ENCODE data around the gene CHMP6.
A peak's percentile ranks its signal among the peaks of the same experiment; 100 is the strongest.

The CHMP6 gene

GRCh38 chr17:80956321-80957190 lies 35.1 kb upstream of the CHMP6 start:
- DNase-seq: no peak

DNA sequence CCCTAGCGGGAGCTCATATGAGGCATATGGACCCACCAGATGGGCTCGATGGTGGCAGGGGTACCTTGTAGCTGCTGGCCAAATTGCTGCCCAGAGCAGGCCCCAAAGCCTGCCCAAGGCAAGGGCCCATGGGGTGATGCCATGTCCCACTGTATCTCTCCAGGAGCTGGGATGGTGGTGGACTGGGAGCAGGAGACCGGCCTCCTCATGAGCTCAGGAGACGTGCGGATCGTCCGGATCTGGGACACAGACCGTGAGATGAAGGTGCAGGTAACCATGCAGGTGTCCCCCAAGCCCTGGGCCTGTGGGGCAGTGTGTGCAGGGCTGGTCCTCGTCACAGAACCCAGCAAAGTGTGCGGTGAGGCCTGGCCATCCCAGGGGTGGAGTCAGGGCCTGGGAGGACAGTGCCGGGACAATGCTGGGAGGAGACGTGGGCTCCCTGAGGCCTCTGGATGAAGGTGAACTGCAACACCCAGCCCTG lies 34.1 kb upstream of the CHMP6 start:
- no peak for DNase-seq

- no peak for DNase-seq
Observed at GRCh38 chr17:80959330-80960036, 32.2 kb upstream of the CHMP6 start.

- DNase-seq: no peak
Observed at GRCh38 chr17:80960037-80960796, 31.4 kb upstream of the CHMP6 start.

DNA sequence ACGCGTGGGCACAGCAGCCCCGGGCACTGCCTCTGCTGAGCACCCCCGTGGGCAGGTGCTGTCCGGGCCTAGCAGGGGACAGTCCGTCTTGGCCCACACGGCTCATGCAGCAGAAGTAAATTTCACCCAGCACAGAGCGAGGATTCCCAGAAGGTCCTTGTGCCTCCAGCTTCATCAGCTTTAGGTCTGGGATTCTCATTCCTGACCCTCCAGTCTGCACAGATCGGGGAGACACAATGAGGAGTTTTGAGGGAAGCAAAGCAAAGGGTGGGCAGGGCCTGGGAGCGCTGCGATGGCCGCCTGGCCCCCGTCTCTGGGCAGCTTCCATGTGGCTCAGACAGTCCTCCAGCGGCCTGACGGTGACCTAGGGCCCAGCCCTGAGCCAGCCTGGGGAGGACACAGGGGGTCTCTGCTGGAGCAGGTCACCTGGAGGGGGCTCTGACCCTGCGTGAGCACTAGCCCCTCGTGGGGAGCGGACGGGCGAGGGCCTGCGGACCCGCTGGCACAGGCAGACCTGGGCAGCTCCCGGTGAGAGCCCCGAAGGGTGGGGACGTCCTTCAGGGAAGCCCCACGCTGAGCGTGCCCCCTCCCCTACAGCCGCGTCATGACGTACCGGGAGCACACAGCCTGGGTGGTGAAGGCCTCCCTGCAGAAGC lies 30.7 kb upstream of the CHMP6 start:
- DNase-seq: no peak

- DNase-seq: no peak
Observed at GRCh38 chr17:80961541-80962330, 29.9 kb upstream of the CHMP6 start.

DNA sequence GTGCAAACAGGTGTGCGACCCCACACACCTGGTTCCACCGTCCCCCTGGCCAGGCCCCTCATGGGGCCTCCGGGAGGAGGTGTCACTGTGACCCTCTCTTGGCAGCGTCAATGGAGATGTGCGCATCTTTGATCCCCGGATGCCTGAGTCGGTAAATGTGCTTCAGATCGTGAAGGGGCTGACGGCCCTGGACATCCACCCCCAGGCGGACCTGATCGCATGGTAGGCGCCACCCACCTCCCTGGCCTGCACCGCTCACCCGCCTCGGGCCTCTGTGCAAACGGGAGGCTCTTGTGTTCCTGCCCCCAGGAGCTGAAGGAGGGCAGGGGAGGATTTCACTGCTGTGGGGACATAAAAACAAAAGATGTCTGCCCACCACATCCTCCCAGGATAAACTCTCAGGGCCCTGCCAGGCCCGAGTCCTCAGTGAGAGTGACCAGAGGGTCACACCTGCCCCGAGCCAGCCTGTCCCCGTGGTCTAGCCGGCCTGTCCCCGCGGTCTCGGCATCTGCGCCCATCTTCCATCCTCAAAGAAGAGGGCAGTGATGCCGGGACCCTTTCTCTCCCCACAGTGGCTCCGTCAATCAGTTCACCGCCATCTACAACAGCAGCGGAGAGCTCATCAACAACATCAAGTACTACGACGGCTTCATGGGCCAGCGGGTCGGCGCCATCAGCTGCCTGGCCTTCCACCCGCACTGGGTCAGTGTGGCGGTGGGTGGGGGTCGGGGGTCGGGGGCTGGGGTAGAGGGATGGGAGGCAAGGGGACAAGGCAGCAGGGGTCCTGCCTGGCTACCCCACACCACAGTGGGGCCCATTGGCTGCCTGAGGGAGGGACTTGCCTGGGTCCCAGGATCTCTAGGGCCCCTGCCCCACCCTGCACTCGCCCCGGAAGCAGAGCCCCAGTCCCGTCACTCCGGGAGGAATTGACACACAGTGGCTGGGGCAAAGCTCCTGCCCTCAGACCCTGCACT lies 29.0 kb upstream of the CHMP6 start:
- DNase-seq: no peak

GRCh38 chr17:80963812-80964543 lies 27.7 kb upstream of the CHMP6 start:
- DNase-seq: no peak

GRCh38 chr17:80964544-80964856 lies 27.1 kb upstream of the CHMP6 start:
- DNase-seq: no peak

- no peak for DNase-seq
Observed at GRCh38 chr17:80964859-80965580, 26.6 kb upstream of the CHMP6 start.

GRCh38 chr17:80965606-80966005 lies 26.0 kb upstream of the CHMP6 start:
- no peak for DNase-seq

DNA sequence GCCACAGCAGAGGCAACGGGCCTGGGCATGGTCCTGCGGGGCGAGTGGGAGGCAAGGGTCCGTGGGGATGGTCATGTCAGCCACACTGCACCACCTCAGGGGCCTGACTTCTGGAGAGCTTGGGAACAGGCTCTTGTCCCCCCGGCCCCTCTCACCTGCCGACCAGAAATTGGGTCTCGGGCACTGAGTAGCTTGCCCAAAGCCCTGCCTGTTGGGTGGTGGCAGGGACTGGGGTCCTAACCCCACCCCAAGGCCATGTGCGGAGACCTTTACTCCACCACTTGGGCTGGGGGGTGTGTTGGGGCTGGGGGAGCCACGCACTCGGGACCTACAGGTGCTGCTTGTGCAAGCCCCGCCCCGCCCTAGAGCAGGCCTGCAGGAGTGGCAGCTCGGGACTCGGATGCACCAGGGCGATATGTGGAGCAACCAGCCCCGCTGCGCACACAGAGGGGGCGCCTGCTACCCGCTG lies 24.2 kb upstream of the CHMP6 start:
- no peak for DNase-seq

- no peak for DNase-seq
Observed at GRCh38 chr17:80968602-80969029, 23.0 kb upstream of the CHMP6 start.

DNA sequence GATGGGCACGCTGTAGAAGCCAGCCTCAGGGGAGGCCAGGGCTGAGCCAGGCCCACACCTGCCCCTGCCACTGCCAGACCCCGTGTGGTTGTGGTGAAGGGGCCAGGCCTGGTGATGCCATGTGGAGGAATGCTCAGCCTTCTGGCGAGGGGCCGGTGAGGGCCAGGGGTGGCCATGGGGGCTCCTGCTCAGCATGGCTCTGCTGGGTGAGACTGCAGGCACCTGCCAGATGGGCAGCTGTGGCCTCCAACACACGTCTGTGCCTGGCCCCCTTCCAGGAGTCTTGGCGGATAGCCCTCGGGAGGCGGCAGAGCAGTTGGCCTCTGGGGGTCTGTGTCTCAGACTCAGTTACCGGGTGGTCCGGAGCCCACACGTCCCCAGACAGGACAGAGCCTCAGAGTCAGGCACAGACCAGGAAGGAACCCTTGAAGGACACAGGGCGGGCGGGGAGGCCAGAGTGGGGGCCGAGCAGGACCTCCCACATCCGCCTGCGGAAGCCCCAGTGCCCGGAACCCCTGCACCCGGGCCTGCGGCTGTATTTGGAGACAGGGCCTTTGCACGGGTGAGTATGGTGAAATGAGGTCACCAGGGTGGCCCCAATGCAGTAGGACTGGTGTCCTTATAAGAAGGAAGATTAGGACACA lies 22.5 kb upstream of the CHMP6 start:
- DNase-seq: no peak

GRCh38 chr17:80969674-80970043 lies 22.0 kb upstream of the CHMP6 start:
- no peak for DNase-seq

DNA sequence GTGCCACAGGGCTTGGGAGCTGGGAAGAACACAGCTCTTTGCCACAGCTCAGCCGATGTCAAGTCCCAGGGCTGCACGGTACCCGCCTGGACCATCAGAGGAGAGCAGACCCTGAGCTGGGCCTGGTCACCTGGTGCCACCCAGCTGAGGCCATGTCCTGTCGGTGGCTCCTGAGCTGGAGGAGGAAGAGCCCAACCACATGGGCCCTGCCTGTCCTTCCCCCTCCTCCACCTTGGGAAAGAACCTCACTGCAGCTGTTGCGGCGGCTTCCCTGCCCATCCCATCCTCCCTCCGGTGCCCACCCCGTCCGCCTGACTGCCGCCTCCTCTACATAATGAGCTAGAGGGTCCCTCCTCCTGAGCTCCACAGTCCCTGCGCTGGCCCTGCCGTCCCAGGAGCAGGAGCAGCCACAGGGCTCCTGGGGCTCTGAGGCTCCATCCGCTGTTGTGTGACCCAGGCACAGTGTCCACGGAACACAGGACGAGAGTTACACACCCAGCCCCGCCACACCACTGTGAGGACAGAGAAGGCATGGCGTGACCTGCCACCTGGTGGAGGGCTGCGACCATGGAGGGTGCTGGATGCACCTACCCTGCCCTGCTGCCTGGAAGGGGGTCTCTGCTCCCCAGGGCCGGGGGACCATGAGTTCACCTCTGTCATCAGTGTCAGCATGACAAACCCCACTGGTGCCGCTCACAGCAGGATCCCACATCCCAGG lies 21.4 kb upstream of the CHMP6 start:
- peak in 1 of 2 experiments; percentile 18 for DNase-seq

DNA sequence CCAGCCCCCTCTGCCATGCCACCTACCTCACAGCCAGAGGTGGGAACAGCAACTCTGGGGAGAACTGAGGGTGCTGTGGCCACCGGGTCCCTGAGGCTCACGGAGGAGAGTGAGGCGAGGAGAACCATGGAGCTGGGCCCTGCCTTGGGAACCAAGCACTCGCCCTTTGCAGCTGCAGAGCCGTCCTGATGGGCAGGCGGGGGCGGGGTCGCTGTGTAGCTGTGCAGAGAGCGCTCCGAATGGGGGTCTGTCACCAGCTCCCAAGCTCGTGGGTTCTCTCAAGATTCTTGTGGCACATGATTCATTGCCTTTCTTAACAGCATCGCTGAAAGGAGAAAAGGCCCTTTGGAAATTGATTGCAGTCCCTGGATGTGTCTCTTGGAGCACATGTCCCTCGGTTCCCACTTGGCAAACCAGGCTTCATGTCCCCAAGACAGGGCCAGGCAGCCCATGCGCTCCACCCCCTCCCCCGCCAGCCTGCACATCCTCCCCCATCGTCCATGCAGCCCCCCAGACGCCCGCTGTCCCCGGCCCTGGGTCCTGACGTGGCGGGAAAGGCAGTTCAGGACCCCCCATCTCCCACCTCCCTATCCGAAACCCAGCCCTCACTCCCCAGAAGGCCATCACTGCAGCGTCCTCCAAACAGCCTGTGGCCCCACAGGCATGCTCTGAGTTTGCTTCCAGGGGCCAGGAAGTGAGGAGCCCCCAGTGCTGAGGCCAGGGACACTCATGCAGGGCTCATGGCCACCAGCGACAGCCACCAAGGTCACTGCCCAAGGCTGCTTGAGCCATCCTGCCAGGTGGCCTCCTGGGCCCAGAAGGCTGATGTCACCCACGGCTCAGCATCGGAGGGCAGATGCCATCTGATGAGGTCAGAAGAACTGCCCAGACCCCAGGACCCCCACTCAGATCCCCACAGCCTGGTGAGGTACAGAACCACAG lies 20.6 kb upstream of the CHMP6 start:
- no peak for DNase-seq

All from NCI-H1930 (cell line).